ENCODE measurements around the gene PTPN21.
"Not testable (repeated sequence)": the region's sequence is repeated elsewhere in the genome, so short reads cannot be mapped to it uniquely, and the experiment has no call there.

PTPN21 gene

DNA sequence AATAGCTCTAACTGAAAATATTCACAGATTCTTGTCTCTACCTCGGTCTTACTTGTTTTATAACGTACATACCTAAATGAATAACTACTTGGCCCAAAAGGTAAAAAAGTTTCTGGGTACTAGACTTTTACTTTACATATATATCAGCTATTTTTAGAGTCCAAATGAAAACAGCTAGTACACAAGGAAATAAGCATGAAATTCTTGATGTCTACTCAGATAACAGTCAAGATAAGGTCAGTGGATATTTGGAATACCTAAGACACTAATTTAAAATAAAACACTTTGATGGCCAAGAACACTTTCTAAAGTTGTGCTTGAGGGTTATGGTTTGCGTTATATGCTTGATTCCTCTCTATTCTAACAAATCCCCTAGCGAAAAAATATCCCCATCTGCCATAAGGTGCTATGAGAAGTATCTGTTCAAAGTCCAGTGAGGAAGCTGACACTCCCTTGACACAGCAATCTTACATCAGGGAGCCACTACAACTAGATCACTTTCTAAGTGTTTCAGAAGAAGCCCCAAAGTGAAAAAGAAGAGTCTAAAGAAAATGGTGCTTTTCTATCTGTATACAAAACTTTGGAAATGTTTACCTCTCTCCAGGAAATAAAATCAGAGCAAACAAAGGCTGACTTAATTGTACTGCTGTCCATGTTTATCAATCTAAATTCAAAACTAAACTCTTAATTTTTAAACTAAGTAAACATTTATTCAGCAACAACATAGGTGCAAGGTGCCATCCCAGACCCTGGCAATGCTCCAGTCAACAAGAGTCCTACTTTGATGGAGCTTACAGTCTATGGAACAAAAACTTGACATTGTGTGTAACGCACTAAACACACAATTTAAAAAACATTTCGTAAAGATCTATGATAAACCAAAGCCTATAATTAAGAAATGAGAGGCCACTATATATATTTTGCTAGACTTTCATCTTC is 11.7 kb downstream of the PTPN21 start:
- no peak for FAIRE-seq
- no peak for DNase-seq (ENCODE audit: insufficient read length, low spot score)
- TF ChIP-seq PAX5 (IDR thresholded peaks at IDR 0.05; ENCODE audit: insufficient read depth, low read length, severe bottlenecking) = no peak
- no peak for TF ChIP-seq POU2F2 (IDR thresholded peaks at IDR 0.05; ENCODE audit: low read depth, low read length)
- no peak for TF ChIP-seq POLR2AphosphoS5 (IDR thresholded peaks at IDR 0.05; ENCODE audit: low read depth, low read length)
- TF ChIP-seq TAF1 (IDR thresholded peaks at IDR 0.05; ENCODE audit: low read depth, low read length) = no peak
- TF ChIP-seq SPI1 (IDR thresholded peaks at IDR 0.05; ENCODE audit: low read depth, low read length) = no peak
- no peak for TF ChIP-seq POLR2A (IDR thresholded peaks at IDR 0.05; ENCODE audit: low read depth, low read length)

DNA sequence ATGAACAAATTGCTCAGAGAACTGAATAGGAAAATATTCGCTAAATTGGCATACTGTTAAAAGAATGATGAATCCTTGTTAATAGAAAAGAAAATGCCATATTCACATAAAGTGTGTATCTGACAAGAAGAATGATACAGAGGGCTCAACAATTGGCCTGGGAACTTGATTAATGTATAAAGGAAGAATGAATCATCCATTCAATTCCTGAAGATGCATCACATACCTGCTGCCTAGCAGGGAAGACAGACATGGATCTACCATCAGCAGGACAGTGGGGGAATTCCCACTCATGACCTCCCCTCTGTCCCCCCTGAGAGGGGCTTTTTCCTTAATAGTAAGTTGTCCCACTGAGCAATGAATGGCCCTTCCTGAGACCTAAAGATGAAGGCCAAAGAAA is 13.5 kb downstream of the PTPN21 start:
- DNase-seq (ENCODE audit: insufficient read length, low spot score) = no peak
- TF ChIP-seq SPI1 (IDR thresholded peaks at IDR 0.05; ENCODE audit: low read depth, low read length) (no peak), PAX5 (IDR thresholded peaks at IDR 0.05; ENCODE audit: insufficient read depth, low read length, severe bottlenecking) (no peak), POU2F2 (IDR thresholded peaks at IDR 0.05; ENCODE audit: low read depth, low read length) (no peak), TAF1 (IDR thresholded peaks at IDR 0.05; ENCODE audit: low read depth, low read length) (no peak), POLR2AphosphoS5 (IDR thresholded peaks at IDR 0.05; ENCODE audit: low read depth, low read length) (no peak), POLR2A (IDR thresholded peaks at IDR 0.05; ENCODE audit: low read depth, low read length) (no peak)
- no peak for FAIRE-seq

DNA sequence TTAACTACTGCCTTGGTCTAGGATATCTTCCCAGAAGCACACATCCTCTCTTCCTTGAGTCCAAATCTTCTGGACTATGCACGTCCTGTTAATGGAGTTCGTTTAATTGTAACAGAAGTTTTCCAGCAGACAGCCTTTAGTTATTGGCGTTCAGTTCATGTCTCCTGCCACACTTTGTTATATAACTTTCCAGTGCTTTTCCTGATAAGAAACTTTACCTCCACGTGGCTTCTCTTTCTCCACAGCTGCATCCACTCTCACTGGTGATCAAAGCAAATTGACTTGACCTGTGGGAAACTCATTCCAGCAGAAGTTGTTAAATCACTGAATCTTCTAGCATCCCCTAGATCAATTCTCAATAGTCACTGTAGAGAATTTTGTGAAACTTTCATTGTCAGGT is 19.0 kb downstream of the PTPN21 start:
- no peak for FAIRE-seq
- DNase-seq (ENCODE audit: insufficient read length, low spot score) = no peak
- TF ChIP-seq POLR2A (IDR thresholded peaks at IDR 0.05; ENCODE audit: low read depth, low read length) = no peak
- no peak for TF ChIP-seq POLR2AphosphoS5 (IDR thresholded peaks at IDR 0.05; ENCODE audit: low read depth, low read length)
- no peak for TF ChIP-seq SPI1 (IDR thresholded peaks at IDR 0.05; ENCODE audit: low read depth, low read length)
- TF ChIP-seq PAX5 (IDR thresholded peaks at IDR 0.05; ENCODE audit: insufficient read depth, low read length, severe bottlenecking) = no peak

DNA sequence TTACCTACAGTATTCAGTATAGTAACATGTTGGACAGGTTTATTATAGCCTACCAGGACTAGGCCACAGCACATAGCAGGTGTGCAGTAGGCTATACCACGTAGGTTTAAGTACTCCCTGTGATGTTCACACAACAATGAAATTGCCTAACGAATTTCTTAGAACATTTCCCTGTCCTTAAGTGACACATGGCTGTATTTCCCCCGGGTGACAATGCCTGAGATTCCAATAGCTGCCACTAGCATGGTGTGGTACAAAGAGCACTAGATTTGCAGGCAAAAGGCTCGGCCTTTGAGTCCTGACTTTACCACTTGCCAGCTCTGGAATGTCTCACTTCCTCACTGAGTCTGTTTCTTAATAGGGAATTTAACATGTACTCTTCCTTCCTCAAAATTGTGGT is 19.7 kb downstream of the PTPN21 start:
- peak; percentile 52; the same call in 1 of the 2 replicates for TF ChIP-seq SPI1 (IDR thresholded peaks at IDR 0.05; ENCODE audit: low read depth, low read length)
- no peak for TF ChIP-seq PAX5 (IDR thresholded peaks at IDR 0.05; ENCODE audit: insufficient read depth, low read length, severe bottlenecking)
- FAIRE-seq (no peak), DNase-seq (ENCODE audit: insufficient read length, low spot score) (no peak)

DNA sequence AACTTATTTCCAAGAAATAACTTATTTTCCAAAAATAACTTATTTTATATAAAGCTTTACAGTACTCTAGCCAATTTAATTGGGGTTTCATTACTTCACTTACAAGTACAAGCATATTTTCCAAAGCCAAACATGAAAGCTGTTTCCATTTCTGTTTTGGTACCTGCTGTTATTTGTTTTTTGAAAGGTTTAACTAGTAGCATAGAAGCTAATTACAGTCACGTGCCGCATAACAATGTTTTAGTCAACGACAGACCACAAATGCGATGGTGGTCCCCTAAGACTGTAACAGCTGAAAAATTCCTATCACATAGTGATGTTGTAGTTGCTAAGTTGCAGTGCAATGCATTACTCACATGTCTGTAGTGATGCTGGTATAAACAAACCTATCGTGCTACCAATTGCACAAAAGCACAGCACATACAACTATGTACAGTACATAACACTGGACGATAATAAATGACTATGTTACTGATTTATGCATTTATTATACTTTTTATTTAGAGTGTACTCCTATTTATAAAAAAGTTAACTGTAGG is 21.7 kb downstream of the PTPN21 start:
- FAIRE-seq = no peak
- DNase-seq (ENCODE audit: insufficient read length, low spot score) = no peak
- TF ChIP-seq POLR2A (IDR thresholded peaks at IDR 0.05; ENCODE audit: low read depth, low read length) = no peak
- TF ChIP-seq POLR2AphosphoS5 (IDR thresholded peaks at IDR 0.05; ENCODE audit: low read depth, low read length) = no peak
- no peak for TF ChIP-seq POU2F2 (IDR thresholded peaks at IDR 0.05; ENCODE audit: low read depth, low read length)
- no peak for TF ChIP-seq SPI1 (IDR thresholded peaks at IDR 0.05; ENCODE audit: low read depth, low read length)
- TF ChIP-seq TAF1 (IDR thresholded peaks at IDR 0.05; ENCODE audit: low read depth, low read length) = no peak
- TF ChIP-seq PAX5 (IDR thresholded peaks at IDR 0.05; ENCODE audit: insufficient read depth, low read length, severe bottlenecking) = no peak

DNA sequence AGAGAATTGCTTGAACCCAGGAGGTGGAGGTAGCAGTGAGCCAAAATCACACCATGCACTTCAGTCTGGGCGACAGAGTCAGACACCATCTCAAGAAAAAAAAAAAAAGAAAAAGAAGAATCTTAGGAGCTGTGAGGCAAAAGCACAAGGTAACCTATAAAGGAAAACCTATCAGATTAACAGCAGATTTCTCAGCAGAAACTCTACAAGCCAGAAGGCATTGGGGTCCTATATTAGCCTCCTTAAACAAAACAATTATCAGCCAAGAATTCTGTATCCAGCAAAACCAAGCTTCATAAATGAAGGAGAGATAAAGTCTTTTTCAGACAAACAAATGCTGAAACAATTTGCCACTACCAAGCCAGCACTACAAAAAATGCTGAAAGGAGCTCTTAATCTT is 24.9 kb downstream of the PTPN21 start:
- FAIRE-seq; DNase-seq (ENCODE audit: insufficient read length, low spot score): not testable (repeated sequence)

DNA sequence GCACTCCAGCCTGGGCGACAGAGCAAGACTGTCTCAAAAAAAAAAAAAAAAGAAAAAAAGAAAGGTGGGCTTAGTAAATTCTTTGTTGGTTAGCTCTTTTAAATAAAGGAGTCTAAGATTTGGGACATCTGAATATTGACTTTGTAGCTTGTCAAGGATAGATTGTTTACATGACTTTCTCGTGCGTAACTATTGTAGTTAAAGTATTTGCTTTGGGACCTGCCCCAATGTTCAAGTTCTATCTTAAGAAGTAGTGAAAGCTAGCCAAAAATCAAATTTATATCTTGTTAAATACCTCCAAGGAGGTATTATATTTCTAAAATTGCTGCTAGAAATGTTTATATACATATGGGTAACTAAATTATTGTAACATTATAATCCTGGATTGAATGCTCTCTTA is 32.4 kb downstream of the PTPN21 start:
- TF ChIP-seq SPI1 (IDR thresholded peaks at IDR 0.05; ENCODE audit: low read depth, low read length) (no peak), TAF1 (IDR thresholded peaks at IDR 0.05; ENCODE audit: low read depth, low read length) (no peak), POU2F2 (IDR thresholded peaks at IDR 0.05; ENCODE audit: low read depth, low read length) (no peak), PAX5 (IDR thresholded peaks at IDR 0.05; ENCODE audit: insufficient read depth, low read length, severe bottlenecking) (no peak), POLR2A (IDR thresholded peaks at IDR 0.05; ENCODE audit: low read depth, low read length) (no peak), POLR2AphosphoS5 (IDR thresholded peaks at IDR 0.05; ENCODE audit: low read depth, low read length) (no peak)
- DNase-seq (ENCODE audit: insufficient read length, low spot score) = no peak
- no peak for FAIRE-seq

DNA sequence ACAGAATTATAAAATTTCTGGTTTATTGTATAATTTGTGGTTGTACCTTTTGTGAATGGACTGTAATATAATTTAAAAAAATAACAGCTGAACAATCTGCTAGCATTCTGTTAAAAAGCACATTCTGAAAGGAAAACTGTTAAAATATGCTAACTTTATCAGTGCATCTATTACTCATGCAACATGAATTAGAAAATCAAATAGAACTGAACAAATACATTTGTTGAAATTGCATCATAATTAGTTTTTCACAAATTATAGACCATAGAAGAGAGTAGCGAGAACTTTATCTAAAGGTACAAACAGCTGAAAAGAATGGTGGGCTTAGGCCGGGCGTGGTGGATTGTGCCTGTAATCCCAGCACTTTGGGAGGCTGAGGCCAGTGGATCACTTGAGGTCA is 33.0 kb downstream of the PTPN21 start:
- TF ChIP-seq SPI1 (IDR thresholded peaks at IDR 0.05; ENCODE audit: low read depth, low read length) (no peak), POLR2A (IDR thresholded peaks at IDR 0.05; ENCODE audit: low read depth, low read length) (no peak), PAX5 (IDR thresholded peaks at IDR 0.05; ENCODE audit: insufficient read depth, low read length, severe bottlenecking) (no peak), POLR2AphosphoS5 (IDR thresholded peaks at IDR 0.05; ENCODE audit: low read depth, low read length) (no peak), POU2F2 (IDR thresholded peaks at IDR 0.05; ENCODE audit: low read depth, low read length) (no peak), TAF1 (IDR thresholded peaks at IDR 0.05; ENCODE audit: low read depth, low read length) (no peak)

DNA sequence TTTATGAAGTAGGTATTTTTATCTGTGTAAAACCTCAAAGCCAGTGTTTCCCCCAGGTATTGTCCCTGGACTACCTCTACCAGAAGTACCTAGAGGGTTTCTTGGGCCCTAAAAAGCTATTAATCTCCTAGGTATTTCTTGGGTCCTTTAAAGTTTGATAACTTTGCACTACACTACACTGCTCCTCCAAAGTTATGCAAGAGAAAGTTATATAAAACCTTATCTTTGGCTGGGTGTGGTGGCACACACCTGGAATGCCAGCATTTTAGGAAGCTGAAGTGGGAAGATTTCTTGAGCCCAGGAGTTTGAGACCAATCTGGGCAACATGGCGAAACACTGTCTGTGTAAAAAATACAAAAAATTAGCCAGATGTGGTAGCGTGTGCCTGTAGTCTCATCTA is 34.9 kb downstream of the PTPN21 start:
- FAIRE-seq (no peak), DNase-seq (ENCODE audit: insufficient read length, low spot score) (no peak)
- TF ChIP-seq POU2F2 (IDR thresholded peaks at IDR 0.05; ENCODE audit: low read depth, low read length) = no peak
- TF ChIP-seq SPI1 (IDR thresholded peaks at IDR 0.05; ENCODE audit: low read depth, low read length) = no peak
- TF ChIP-seq PAX5 (IDR thresholded peaks at IDR 0.05; ENCODE audit: insufficient read depth, low read length, severe bottlenecking) = no peak
- TF ChIP-seq POLR2A (IDR thresholded peaks at IDR 0.05; ENCODE audit: low read depth, low read length) = no peak
- TF ChIP-seq POLR2AphosphoS5 (IDR thresholded peaks at IDR 0.05; ENCODE audit: low read depth, low read length) = no peak
- no peak for TF ChIP-seq TAF1 (IDR thresholded peaks at IDR 0.05; ENCODE audit: low read depth, low read length)

More for the DNA sequence above, 33.0 kb downstream of the PTPN21 start:
- FAIRE-seq (no peak), DNase-seq (ENCODE audit: insufficient read length, low spot score) (no peak)
